HS-5 (cell line): ENCODE results near the gene VPS26A.

ENCODE experiments used
- DNase-seq: peaks from one replicate; pipeline ENCODE4 v3.0.0-alpha.2; 2012; ENCODE audit warnings: low read depth

The VPS26A gene

DNA sequence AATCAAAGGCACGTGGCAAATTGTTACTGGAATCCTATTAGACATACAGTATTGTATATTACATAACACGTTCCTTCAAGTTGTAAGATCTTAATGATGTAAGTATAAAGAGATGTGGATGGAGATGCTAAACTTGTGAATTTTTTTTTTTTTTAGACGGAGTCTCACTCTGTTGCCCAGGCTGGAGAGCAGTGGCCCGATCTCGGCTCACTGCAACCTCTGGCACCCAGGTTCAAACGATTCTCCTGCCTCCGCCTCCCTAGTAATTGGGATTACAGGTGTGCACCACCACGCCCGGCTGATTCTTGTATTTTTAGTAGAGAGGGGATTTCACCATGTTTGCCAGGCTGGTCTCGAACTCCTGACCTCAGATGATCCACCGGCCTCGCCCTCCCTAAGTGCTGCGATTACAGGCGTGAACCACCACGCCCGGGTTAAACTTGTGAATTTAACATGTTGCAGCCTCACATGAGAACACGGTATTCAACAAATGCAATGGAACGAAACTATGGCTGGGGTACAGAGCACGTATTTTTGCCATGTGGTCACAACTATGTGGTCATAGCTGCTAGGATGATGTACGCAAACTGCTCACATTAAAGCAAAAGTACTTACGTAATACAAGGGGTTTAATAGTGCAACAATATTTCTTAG is 55.2 kb downstream of the VPS26A start:
- DNase-seq: no peak

DNA sequence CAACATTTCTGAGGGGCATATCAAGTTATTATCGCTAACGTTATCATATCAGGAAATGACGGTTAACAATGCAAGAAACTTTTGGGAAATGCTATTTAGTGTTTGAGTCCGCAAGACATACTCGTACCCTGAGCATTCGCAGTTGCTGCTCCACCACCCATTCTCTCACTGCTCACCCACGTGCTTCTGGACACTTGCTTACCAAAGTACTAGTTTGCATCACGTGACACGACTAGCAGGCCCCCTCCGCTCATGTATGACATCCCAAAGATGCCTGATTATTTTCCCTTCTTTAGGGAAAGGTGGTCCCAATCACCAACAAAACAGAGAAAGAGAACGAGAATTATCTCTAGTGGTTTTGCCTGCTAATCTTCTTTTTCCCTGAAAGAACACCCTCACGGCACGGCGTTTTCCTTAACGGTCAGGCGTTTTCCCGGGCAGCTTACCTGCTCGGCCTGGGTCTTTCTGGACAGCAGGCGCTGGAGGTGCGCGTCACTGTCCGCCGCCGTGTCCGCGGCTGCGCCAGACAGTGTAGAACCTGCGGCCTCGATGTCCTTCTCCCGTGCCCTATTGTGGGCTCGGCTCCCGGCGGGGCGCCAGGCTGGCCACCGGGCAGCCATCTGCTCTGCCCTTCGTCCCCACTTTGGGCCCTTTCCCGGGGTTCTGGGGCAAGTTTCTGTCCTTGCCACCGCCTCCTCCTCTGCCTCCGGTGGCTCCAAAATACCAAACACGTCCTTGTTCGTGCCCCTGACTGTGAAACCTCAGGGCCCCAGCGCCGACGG is 56.0 kb downstream of the VPS26A start, which contains the start of gene SUPV3L1:
SUPV3L1 (plus strand) TSS at position 492 of the 782 bp plus-strand sequence; CDS start at position 550, 58 bp downstream.
- peak; percentile 96 for DNase-seq

DNA sequence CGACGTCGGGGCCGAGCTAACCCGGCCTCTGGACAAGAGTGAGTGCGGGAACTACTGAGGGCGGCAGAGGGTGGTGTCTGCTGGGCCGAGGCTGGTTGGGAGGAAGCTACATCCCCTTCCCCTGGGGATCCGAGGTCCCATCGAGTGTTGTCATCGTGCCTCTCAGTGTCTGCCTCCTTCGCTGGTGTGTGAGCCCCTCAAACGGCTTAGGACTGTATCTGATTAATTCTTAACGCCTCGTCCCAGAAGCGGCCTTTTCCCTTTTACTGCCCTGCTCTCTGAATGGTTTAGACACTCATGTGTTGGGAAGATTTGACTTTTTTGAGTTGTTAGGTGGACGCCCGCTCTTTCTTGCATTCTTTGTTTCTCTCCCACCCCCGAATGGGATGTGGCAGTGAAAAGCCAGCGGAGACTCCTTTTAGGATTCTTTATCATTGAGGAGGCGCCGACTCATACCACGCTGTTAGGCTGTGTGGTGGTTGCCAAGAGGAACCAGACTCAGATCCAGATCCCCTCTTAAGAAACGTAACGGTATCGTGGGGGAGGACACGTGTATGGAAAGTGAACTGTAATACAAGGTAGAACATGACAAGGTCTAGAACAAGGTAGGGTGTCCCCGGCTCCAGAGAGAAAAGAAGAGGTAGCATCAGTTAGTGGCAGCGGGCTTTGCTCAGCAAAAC is 56.7 kb downstream of the VPS26A start:
- DNase-seq: no peak

DNA sequence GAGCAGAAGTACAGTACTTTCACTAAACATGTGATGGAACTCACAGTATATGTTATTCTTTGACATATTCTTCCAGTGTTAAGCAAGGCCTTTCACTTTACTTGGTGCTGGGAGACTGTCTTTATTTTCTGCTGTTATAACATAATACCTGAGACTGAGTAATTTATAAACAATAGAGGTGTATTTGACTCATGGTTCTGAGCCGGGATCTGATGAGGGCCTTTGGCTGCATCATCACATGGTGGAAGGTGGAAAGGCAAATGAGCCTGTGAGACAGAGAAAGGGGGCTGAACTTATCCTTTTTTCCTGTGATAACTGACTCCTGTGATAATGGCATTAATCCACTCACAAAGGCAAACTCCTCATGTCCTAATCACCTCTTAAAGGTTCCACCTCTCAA is 57.5 kb downstream of the VPS26A start:
- no peak for DNase-seq

DNA sequence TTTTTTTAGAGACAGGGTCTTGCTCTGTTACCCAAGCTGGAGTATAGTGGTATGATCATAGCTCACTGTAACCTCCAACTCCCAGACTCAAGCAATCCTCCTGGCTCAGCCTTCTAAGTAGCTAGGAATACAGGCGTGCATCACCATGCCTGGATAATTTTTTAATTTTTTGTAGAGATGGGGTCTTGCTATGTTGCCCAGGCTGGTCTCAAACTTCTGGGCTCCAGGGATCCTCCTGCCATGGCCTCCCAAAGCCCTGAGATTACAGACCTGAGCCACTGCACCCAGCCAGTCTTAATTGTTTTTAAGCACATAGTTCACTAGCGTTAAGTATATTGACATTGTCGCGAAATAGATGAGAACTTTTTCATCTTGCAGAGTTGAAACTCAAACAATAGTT is 58.0 kb downstream of the VPS26A start:
- no peak for DNase-seq

DNA sequence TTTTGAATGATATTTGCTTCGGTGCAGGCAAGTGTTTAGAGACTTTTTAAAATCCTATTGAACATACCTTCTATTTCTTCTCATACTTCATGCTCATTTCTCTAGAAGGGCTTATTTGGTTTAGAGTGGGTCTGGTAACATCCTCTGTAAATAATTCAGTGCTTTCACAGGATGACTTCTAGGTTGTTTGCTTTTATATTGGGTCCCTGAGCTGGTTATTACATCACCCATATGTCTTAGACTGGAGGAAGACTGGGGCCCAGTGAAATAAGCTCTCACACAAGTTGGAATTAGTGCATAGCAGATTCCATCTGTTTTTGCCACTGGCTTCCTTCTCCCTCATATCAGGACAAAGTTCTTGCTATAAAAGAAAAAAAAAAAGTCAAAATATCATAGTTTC is 62.5 kb downstream of the VPS26A start:
- DNase-seq: no peak

DNA sequence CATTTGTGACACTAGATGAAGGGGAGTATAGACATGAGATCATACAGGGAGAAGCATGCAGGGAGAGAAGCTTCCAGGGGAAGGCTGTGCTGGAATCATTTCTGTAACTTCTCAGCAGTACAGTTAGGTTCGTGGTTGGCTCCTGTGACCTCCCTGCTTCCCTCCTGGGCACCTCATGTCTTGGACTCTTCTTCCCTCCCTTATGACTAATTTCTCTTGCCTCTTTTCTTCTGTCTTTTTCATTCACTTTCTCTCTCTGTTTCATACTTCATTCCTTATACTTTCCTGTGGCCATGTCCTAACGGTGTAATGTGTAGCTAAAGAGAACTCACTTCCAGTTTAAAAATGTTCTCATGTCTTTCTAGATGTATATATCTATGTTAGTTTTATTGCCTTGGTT is 77.1 kb downstream of the VPS26A start:
- no peak for DNase-seq

DNA sequence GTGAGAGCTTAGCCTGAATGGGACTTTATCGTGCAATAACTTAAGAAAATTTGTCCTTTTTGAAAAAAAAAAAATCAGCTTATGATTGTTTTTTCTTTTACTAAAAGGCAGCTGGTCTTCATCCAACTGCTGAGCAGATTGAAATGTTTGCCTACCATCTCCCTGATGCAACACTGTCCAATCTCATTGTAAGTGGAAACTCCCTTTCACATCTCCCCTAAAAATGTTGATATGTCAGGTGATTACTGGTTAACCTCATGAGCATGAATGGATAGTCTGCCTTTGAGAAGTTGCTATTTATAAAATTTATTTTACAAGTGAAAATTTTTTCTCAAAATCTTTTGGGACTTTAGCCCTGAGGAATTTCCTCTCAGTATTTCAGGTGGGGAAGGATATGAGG is 78.4 kb downstream of the VPS26A start:
- no peak for DNase-seq

DNA sequence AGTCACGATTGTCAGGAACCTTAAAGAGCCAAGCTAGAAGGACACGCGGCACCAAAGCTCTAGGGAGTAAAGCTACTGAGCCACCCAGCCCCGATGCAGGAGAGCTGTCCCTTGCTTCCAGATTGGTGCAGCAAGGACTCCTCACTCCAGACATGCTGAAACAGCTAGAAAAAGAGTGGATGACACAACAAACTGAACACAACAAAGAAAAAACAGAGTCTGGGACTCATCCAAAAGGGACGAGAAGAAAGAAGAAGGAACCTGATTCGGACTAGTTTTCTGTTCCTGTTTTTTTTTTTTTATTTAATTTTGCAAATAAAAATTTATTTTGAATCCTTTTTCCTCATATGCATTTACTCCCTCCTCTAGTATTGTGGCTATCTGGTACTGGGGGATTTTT is 84.8 kb downstream of the VPS26A start:
- no peak for DNase-seq

DNA sequence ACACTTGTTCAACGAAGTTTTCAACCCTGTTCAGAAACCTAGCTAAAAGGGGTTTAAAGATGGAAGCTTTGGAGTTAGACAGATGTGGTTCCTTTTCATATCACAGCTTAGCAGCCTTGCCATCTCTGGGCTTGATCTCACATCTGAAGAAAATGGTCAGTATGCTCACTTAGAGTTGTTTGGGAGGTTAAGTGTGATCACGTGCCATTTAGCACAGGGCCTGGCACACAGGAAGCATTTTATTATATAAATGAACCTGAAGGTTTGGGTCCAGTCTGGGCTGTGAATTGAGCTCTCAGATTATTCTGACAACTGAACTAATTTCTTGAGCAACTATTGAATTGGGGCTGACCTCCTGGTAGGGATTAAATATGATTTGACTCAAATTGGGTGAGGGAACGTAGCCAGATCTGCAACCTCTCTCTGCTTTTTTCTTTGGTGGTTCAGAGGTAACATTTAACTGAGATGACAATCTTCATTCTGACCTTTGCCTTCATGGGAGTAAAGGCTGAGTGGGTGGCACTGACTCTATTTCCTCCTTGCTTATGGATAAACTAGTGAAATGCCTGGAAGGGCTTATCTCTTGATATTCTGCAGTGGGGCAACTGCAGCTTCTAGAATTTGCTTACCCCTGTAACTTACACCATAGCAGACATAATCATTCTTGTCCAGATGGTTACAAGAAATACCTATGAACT is 86.0 kb downstream of the VPS26A start:
- no peak for DNase-seq

DNA sequence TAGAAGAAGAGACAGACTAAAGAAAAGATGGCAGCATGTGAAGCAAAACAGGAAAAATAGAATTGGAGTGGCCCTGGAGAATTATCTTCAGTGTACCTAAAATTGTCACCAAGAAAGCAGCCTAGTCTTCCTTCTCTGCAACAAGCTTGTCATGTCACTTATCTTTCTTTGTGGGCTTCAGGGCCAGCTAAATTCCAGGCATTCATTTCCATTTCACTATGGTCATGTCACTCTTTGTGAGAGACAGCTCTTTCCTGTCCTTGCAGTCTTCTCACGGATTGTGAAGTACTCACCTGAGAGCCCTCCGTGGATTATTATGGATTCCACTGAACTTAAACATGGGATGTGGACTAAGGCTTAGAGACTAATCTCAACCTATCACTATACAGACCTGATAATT is 87.1 kb downstream of the VPS26A start:
- no peak for DNase-seq

DNA sequence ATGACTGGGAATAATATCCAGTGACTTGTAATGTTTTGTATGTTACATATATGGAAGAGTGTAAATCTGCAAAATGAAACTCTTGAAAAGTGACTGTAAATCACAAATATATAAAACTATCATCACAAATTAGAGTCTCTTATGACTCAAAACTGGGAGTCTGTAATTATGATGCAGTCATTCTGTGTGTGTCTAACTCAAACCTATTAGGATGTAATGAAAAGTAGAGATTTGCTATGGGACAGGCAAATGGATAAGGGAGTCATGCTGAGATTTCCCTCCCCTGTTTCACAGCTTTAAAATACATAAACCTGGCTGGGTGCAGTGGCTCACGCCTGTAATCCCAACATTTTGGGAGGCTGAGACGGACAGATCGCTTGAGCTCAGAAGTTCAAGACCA is 87.5 kb downstream of the VPS26A start:
- DNase-seq: no peak

DNA sequence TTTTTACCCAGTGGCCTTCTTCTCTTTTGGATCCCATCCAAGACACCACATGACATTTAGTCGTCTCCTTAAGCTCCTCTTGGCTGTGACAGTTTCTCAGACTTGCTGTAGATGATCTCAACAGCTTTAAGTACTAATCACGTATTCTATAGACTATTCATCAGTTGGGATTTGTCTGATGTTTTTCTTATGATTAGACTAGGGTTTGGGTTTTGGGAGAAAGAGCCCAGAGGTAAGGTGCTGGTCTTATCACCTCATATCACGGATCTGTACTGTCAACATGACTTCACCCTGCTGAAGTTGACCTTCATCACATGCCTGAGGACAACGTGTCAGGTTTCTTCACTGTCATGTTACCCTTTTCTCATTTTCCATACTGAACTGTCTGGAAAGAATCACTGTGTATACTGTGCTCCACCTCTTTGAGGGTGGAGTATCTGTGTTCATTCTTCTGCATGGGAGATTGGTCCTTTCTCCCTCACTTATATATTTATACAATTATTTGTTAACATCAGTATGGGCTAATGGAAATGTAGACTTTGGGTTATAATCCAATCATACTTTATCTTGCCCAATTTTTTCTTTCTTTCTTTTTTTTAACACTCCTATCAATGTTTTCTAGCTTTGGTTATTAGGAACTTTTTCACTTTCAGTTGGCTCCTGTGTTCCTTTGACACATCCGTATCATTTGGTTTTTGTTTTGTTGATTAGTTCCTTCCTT is 89.8 kb downstream of the VPS26A start:
- no peak for DNase-seq

DNA sequence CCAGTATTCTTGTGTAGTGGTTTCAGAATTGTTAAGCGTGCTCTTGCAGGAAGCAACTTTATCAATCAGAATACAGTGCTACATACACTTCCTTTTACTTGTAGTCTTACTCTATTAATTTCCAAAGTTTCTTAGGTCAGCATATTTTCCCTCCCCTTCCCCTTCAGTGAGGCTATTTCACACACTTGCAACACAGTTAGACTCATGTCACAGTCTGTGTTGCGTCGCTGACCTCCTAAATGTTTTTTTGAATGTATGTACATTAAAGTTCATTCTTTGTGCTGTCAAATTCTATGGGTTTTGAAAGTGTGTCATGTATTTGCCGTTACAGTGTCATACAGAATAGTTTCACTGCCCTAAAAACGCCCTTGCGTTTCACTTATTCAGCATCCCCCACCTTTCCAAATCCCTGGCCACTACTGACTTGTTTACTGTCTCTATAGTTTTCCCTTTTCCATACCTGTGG is 90.7 kb downstream of the VPS26A start:
- no peak for DNase-seq

DNA sequence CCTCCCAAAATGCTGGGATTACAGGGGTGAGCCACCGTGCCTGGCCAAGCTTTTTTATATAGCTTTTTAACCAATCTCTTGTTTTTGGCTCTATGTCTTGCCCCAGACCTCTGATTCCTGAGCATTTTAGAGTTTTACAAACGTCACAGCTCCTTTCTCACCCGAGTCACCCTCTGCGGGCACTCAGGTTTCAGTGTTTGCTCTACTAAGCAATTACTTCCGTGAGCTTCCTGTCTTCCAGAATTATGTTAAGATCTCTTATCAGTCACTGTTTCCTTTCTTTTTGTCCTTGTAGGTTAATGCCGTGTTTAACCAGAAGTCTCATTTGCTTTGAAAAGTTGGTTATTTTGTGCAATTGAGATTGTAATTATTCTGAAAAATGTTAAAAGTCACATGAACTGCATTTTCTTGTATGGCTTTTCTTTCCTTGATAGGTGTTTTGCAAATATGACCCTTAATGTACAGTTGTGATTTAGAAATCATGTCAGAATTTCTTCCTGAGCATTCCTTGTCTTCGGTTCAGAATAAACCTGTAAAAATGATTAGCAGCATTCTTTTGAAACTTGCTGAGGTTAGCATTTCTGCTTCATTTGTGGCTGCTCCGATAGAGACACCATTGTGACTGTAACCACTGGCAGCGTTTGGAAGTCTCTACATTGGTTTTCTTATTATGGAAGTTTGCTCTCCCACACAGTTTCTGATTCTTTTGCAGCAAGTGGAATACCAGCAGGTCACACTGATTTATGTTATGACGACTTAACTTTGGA is 91.6 kb downstream of the VPS26A start:
- no peak for DNase-seq

DNA sequence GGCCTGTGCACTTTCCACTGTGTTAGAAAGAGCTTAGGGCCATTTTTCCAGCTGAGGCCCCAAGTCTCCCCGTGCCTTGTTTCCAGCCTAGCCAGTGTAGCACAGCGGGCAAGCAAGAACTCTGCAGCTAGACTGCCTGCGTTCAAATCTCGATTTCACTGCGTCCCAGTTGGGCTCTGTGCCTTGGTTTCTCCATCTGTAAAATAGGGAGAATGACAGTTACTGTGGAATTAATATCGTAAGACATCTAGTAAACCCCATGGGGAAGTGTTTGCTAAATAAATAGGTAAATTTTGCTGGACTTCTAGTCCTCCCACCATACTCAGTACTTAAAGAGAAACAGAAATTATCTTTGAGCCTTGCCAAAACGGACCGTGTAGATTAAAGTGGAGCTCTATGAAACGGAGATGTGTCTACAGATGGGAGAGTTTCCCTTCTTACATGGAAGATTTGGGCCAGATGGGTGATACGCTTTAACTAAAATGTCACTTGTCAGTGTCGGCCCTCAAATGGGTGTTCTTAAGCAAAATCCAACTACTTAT is 92.7 kb downstream of the VPS26A start:
- DNase-seq: no peak

DNA sequence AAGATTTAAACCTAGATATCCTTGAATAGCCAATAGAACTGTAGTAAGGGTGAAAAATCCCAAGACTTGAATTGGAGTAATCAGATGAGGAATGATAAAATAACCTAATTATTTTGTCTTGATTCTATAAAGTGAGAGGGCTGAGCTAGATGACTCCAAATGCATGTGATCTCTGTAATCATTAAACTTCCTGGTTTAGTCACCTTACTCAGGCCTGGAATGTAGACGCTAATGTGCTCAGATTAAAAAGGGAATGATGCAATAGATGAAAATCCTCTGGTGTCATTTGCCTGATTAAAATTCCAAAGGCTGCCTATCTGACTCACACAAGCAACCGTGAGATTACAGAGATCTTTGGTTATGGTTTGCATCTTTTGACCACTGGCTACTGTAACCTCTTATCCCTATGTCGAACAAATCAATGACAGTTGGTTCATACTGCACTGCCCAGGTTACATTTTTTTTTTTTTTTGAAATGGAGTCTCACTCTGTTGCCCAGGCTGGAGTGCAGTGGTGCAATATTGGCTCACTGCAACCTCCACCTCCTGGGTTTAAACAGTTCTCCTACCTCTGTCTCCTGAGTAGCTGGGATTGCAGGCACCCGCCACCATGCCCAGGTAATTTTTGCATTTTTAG is 93.3 kb downstream of the VPS26A start:
- DNase-seq: peak; percentile 91

DNA sequence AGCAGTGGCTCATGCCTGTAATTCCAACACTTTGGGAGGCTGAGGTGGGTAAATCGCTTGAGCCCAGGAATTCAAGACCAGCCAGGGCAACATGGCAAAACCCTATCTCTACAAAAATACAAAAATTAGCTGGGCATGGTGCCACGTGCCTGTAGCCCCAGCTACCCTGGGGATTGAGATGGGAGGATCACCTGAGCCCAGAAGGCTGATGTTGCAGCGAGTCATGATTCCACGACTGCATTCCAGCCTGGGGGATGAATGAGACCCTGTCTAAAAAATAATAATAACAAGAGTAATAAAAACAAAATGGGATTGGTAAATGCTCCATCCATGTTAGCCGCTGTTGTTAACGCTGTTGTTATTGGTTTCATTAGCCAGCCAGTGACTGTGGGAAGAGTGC is 94.9 kb downstream of the VPS26A start:
- no peak for DNase-seq

DNA sequence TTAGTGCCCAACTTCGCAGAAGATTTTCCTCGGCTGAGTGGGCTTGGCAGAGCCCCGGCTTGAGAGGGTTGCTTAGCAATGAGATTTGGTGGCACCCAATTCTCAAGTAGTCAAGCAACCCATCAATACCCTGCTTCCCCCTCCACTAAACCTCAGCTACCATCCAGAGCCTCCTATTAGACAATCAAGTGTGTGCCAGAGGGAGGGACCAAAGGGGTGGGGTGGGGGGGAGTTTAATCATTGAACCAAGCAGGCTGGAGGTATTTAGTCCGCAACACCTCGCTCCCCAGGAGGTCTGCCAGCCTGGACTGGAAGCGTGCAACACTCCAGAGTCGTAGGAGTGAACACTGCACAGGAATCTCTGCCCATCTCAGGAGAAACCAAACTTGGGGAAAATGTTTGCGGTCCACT is 96.1 kb downstream of the VPS26A start, which contains the start of gene HKDC1:
HKDC1 (plus strand) TSS at position 292 of the 411 bp plus-strand sequence; CDS start at position 396, 104 bp downstream.
- no peak for DNase-seq

DNA sequence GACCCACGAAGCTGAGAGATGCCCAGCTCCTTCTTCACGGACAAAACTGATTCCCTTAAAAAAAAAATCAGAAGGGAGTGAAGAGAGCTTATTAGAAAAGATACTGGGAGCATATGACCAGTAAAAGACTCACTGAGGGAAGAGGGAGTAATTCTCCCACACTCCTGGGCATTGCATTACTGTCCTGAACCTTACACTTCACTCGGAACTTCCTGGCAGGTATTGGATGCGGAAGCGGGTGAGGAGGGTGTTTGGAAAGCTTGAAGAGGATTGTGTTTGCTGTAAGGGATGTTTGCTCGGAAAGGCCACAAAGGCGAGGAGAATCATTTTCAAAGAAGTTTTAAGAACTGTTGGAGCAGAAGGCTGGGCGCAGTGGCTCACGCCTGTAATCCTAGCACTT is 96.5 kb downstream of the VPS26A start:
- no peak for DNase-seq
